HCT116 (cell line): Measurements from ENCODE around the gene KDM5A. TPM values are rescaled to one million over a fixed set of nuclear protein-coding genes. Genes with fewer than 3 reads are reported as not detected.

Source experiments
- ATAC-seq: fragments of 200-7000 bp; cut with Tn5 transposase; 2 replicates; pipeline ENCODE4 v1.9.1; 2020; ENCODE audit warnings: mild to moderate bottlenecking, moderate library complexity
- BruUV-seq: library from RNA; stranded (reverse); fragments of 400-500 nt; replicated peaks from 2 replicates; lab custom pipeline; 2021; lab: Mats Ljungman, UMichigan
- CTCF ChIA-PET: fragments of 300-600 bp; sonication (Branson Sonifier 250); formaldehyde crosslinking; loops from one replicate; lab custom pipeline; 2021; ENCODE audit warnings: antibody characterized with exemption; lab: Charles Lee
- POLR2A ChIA-PET: fragments of 300-600, 350-600 bp; sonication (Branson Sonifier 250); formaldehyde crosslinking; loops from one replicate; lab custom pipeline; 2021; ENCODE audit warnings: antibody characterized with exemption; lab: Charles Lee
- RAD21 ChIA-PET, 2 experiments: fragments of 300-600 bp; sonication (Branson Sonifier 250); formaldehyde crosslinking; loops; one replicate each; lab custom pipeline; 2023; ENCODE audit warnings: low total read pairs in 2 of 2; ENCODE audit not compliant: uncharacterized antibody in 2 of 2, unreplicated experiment in 2 of 2, low non-redundant PET in 1 of 2; lab: Charles Lee
- DNase-seq: peaks from one replicate; pipeline ENCODE4 v3.0.0-alpha.2; 2010; ENCODE audit warnings: low read depth, low spot score
- H2AFZ ChIP-seq: fragments of 200-600 bp; shearing (Covaris generic), sonication (generic); 2 replicates; pipeline ENCODE4 v1.6.1; 2017; ENCODE audit warnings: low read depth, mixed run types, mixed read lengths, antibody characterized with exemption, low read length; ENCODE audit not compliant: poor library complexity, severe bottlenecking
- H3K27ac ChIP-seq: 2 replicates; pipeline ENCODE4 v1.5.1; 2012; ENCODE audit warnings: low read depth, low read length
- H3K27me3 ChIP-seq: fragments of 200-600 bp; sonication (generic); 2 replicates; pipeline ENCODE4 v1.6.1; 2016; ENCODE audit warnings: mixed run types, low read length, mixed read lengths; ENCODE audit not compliant: insufficient read depth
- H3K36me3 ChIP-seq, 2 experiments: fragments of 200-500 bp in 1 of 2; fragments of 200-600 bp in 1 of 2; sonication (Bioruptor generic) in 1 of 2; sonication (generic) in 1 of 2; 2 replicates each; pipeline versions ENCODE4 v1.5.1 to v1.6.1; 2014 to 2016; ENCODE audit warnings: low read length in 2 of 2, inconsistent platforms in 1 of 2, mixed read lengths in 1 of 2, mixed run types in 1 of 2; ENCODE audit not compliant: insufficient read depth in 2 of 2, control insufficient read depth in 1 of 2
- H3K4me1 ChIP-seq, 2 experiments: fragments of 200-600 bp in 1 of 2; sonication (generic) in 1 of 2; 2 replicates each; pipeline versions ENCODE4 v1.5.1 to v1.6.1; 2012 to 2017; ENCODE audit warnings: low read length in 2 of 2, inconsistent platforms in 1 of 2, mild to moderate bottlenecking in 1 of 2, mixed read lengths in 1 of 2, mixed run types in 1 of 2, moderate library complexity in 1 of 2; ENCODE audit not compliant: insufficient read depth in 2 of 2, control insufficient read depth in 1 of 2
- H3K4me2 ChIP-seq: fragments of 200-600 bp; sonication (generic); 2 replicates; pipeline ENCODE4 v1.6.1; 2017; ENCODE audit warnings: mixed run types, low read length, mixed read lengths
- H3K4me3 ChIP-seq, 2 experiments: fragments of 200-600 bp in 1 of 2; sonication (generic) in 1 of 2; replicated peaks in 1 of 2; 2 replicates each; pipeline ENCODE4 v1.5.1; 2011 to 2016; ENCODE audit warnings: low read length in 2 of 2, control low read depth in 1 of 2, low read depth in 1 of 2, mild to moderate bottlenecking in 1 of 2, mixed read lengths in 1 of 2, mixed run types in 1 of 2
- H3K79me2 ChIP-seq: fragments of 200-600 bp; sonication (generic); 2 replicates; pipeline ENCODE4 v1.6.1; 2017; ENCODE audit warnings: mild to moderate bottlenecking, mixed run types, low read length, moderate library complexity, mixed read lengths; ENCODE audit not compliant: insufficient read depth
- H3K9ac ChIP-seq: fragments of 200-600 bp; sonication (generic); 2 replicates; pipeline ENCODE4 v1.6.1; 2016; ENCODE audit warnings: low read length, mixed read lengths
- H3K9me2 ChIP-seq: fragments of 200-600 bp; sonication (generic), shearing (Covaris generic); 2 replicates; pipeline ENCODE4 v1.6.1; 2017; ENCODE audit warnings: mixed run types, mild to moderate bottlenecking, moderate library complexity; ENCODE audit not compliant: insufficient read depth
- H3K9me3 ChIP-seq, 2 experiments: fragments of 200-500 bp in 1 of 2; fragments of 200-600 bp in 1 of 2; sonication (Bioruptor generic) in 1 of 2; sonication (generic) in 1 of 2; 2 replicates each; pipeline ENCODE4 v1.6.1; 2014 to 2017; ENCODE audit warnings: low read length in 2 of 2, mixed read lengths in 2 of 2, inconsistent platforms in 1 of 2, low read depth in 1 of 2, mild to moderate bottlenecking in 1 of 2, mixed run types in 1 of 2, moderate library complexity in 1 of 2; ENCODE audit not compliant: control insufficient read depth in 1 of 2, insufficient read depth in 1 of 2
- H4K20me1 ChIP-seq: fragments of 200-600 bp; sonication (generic), shearing (Covaris generic); 2 replicates; pipeline ENCODE4 v1.6.1; 2017; ENCODE audit warnings: mixed run types, mild to moderate bottlenecking, moderate library complexity; ENCODE audit not compliant: insufficient read depth
- CEBPB ChIP-seq: IDR thresholded peaks from 2 replicates; pipeline ENCODE4 v1.6.1; 2012; ENCODE audit warnings: low read depth
- EZH2phosphoT487 ChIP-seq: fragments of 200-600 bp; IDR thresholded peaks from 2 replicates; pipeline ENCODE4 v1.6.1; 2018; ENCODE audit warnings: antibody characterized with exemption, borderline replicate concordance
- JUND ChIP-seq: IDR thresholded peaks from 2 replicates; pipeline ENCODE4 v1.6.1; 2012
- SP1 ChIP-seq: IDR thresholded peaks from 2 replicates; pipeline ENCODE4 v1.6.1; 2012; ENCODE audit warnings: low read depth
- TCF7L2 ChIP-seq: IDR thresholded peaks from 2 replicates; pipeline ENCODE4 v1.7.0; 2011; ENCODE audit warnings: borderline replicate concordance, inconsistent platforms; ENCODE audit not compliant: insufficient read depth, insufficient read length; ENCODE audit errors: extremely low read depth
- ZBTB33 ChIP-seq: IDR thresholded peaks from 2 replicates; pipeline ENCODE4 v1.6.1; 2011; ENCODE audit warnings: mild to moderate bottlenecking, low read length, moderate library complexity; ENCODE audit not compliant: insufficient replicate concordance; ENCODE audit errors: extremely low read depth
- intact Hi-C: fragments of 100-400 bp; cut with micrococcal nuclease; formaldehyde crosslinking; loops from 2 replicates; pipeline ENCODE4 v1.10.0; 2022
- total RNA-seq: library from RNA; stranded (reverse); gene quantifications from one replicate; pipeline ENCODE4 v1.2.1, GENCODE V29; 2021; ENCODE audit not compliant: unreplicated experiment
- TF ChIP-seq, protein P1 (sequence below): IDR thresholded peaks from 2 replicates; pipeline ENCODE4 v1.6.1; 2012

The KDM5A gene
- total RNA-seq, 1 experiment from 2014 or later = 49.0 TPM

DNA sequence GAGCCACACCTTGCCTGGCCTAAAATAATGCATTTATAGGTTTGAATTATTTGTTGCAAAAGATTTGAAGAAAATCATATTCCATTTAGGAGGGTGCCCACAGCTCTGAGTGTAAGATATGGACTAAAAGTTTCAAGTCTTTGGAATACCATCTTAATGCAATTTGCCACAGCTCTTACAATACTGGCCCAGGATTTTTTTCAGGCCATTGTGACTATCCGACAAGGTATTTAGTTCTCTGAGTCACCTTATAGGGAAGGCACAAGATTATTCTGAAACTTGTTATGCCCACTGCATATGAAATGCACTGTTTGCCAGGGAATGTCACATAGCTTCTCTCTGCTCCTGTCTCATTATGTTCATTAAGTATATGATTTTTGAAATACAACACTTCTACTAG is 96.9 kb downstream of the KDM5A start:
- ChIA-PET POLR2A (no interaction called here), CTCF (no interaction called here)

More for the DNA sequence above, 96.9 kb downstream of the KDM5A start:
- H2AFZ ChIP-seq = no peak overlapping the region
- no peak overlapping the region for H3K4me2 ChIP-seq
- ATAC-seq (no peak), DNase-seq (no peak)
- peaks cover 10 to 25% of the 10 kb centered on the region in 2 experiments for H3K36me3 ChIP-seq
- RAD21 ChIA-PET = no interaction called here
- 0 out of 2 replicates have a peak, but pooled peaks cover 3% of the 10 kb centered on the region for H4K20me1 ChIP-seq
- BruUV-seq = no TSS peak
- H3K9ac ChIP-seq = no peak overlapping the region
- H3K27ac ChIP-seq = no peak overlapping the region
- TF ChIP-seq, protein P1, sequence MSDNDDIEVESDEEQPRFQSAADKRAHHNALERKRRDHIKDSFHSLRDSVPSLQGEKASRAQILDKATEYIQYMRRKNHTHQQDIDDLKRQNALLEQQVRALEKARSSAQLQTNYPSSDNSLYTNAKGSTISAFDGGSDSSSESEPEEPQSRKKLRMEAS = no peak
- no peak for TF ChIP-seq TCF7L2
- no peak for TF ChIP-seq SP1
- no peak for TF ChIP-seq EZH2phosphoT487
- TF ChIP-seq JUND = no peak
- TF ChIP-seq ZBTB33 = no peak
- TF ChIP-seq CEBPB = no peak
- H3K9me3 ChIP-seq = no peaks in the 10 kb centered on the region
- no peaks in the 10 kb centered on the region for H3K27me3 ChIP-seq
- H3K4me3 ChIP-seq = no peak overlapping the region
- H3K9me2 ChIP-seq = no peaks in the 10 kb centered on the region
- H3K4me1 ChIP-seq = no peaks in the 10 kb centered on the region
- intact Hi-C loops = no loop called here
- H3K79me2 ChIP-seq = no peaks in the 10 kb centered on the region
